HG03521 (cell line): Measurements from ENCODE around the gene ARHGDIA.

Source experiments
- ATAC-seq: cut with Tn5 transposase; IDR thresholded peaks from one replicate; pipeline ENCODE4 v1.9.1; 2021; ENCODE audit warnings: mild to moderate bottlenecking, moderate library complexity; ENCODE audit not compliant: unreplicated experiment

Gene ARHGDIA

DNA sequence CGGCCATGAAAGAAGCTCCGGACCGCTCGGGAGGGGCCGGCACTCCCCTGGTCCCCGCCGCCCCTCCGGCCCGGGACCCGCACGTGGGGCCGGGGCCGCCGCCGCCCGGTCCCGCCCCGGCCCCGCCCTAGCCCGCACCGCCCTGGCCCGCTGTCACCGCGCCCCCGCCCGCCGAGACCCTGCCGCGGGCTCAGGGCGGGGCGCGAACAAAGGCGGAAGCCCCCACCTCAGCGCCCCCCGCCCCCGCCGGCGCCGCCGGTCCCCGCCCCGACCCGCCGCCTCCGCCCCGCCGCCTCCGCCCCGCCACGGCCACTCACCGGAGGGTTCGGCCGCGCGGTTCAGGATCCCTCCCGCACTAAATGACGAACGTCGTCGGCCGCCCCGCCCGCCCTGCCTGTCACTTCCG, at the start of gene ARHGDIA:
Gene ARHGDIA, minus strand, starts transcription at position 357 of the 406 bp plus-strand sequence. CDS start 1,407 bp downstream, outside the sequence.
- ATAC-seq, result peak; percentile 21

- ATAC-seq, result no peak
Observed at GRCh38 chr17:81918832-81919545, 47.9 kb upstream of the ARHGDIA start.

DNA sequence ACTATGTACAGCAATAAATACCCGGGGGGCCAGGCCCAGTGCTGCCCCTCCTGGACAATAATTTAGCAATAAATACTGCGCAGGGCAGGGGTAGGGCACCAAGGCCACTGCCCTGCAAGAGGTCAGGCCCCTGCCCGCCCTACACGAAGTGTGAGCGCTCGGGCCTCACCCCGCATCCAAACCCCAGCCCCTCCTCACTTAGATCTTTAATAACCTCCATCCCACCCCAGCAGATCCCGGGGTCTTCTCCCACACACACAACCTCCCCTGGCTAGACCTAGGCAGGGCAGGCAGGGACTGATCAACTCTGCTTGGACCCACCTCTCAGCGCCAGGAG, 47.2 kb upstream of the ARHGDIA start:
- ATAC-seq, result peak; percentile 6

GRCh38 chr17:81917565-81918332, 46.6 kb upstream of the ARHGDIA start, which contains the start of gene SIRT7:
Gene SIRT7 (minus strand): TSS chr17:81918176. CDS start chr17:81918131, 45 bp downstream.
- peak; percentile 56 for ATAC-seq

DNA sequence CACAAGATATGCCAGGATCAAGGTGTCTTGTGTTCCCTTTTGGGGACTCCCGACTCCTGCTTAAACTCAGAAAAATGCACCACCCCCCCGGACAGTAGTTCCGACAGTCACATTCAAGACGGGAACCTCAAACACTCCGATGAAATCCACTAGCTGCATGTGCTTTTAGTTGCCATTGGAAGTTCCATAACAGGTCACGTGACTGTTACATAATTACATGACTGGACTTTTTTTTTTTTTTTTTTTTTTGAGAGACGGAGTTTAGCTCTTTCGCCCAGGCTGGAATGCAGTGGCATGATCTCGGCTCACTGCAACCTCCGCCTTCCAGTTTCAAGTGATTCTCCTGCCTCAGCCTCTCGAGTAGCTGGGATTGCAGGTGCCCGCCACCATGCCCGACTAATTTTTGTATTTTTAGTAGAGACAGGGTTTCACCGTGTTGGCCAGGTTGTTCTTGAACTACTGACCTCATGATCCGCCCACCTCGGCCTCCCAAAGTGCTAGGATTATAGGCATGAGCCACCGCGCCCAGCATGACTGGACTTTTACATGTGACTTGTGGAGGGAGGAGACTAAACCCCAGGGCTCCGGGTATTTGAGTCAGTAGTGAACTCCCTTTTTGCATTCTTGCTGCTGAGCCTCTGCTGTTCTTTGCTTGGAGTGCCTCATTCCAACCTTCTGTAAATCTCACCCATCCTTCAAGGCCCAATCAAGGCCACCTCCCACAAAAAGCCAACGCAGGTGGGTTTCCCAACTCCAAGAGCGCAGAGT, 45.3 kb upstream of the ARHGDIA start:
- ATAC-seq, result no peak

- ATAC-seq, result no peak
Observed at GRCh38 chr17:81915331-81915730, 44.2 kb upstream of the ARHGDIA start.

GRCh38 chr17:81914103-81914850, 43.1 kb upstream of the ARHGDIA start:
- ATAC-seq, result no peak

- no peak for ATAC-seq
Observed at GRCh38 chr17:81913394-81914102, 42.4 kb upstream of the ARHGDIA start.

DNA sequence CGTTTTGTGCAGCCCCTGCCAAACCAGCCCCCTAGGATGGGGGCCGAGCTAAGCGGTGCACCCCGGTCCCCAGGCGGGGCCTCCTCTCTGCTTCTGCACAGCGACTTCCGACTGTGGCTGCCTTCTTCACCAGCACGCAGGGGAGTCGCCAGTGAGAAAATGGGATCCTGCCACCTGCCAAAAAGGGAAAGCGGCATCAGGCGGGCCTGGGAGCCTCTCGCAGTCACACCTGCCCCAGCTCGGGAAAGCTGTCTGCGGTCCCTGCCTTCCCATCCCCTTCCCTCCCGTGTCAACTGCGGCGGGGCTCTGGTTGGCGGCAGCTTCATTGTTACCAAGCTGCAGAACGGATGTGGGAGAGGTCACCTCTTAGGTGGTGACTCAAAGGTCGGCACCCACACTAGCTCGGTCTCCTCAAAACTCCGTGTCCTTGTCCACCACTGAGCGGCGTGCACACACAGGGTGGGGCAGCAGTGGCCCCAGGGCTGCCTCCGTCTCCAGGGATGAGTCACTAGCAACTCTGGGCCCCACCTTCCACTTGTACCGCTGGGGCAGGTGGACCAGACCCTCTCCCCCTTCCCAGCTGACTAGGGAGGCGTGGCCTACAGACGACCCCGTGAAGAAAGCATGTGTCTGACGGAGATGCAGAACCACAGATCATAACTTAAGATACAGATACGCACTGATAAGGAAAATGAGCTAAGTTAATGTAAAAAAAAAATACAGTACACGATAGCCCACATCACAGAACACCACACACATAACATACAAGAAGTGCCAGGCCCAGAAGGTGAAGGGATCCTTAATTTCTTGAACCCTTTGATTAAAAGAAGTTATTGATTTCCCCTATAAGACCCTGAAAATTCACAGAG, 41.5 kb upstream of the ARHGDIA start:
- no peak for ATAC-seq

- no peak for ATAC-seq
Observed at GRCh38 chr17:81911969-81912368, 40.8 kb upstream of the ARHGDIA start.

DNA sequence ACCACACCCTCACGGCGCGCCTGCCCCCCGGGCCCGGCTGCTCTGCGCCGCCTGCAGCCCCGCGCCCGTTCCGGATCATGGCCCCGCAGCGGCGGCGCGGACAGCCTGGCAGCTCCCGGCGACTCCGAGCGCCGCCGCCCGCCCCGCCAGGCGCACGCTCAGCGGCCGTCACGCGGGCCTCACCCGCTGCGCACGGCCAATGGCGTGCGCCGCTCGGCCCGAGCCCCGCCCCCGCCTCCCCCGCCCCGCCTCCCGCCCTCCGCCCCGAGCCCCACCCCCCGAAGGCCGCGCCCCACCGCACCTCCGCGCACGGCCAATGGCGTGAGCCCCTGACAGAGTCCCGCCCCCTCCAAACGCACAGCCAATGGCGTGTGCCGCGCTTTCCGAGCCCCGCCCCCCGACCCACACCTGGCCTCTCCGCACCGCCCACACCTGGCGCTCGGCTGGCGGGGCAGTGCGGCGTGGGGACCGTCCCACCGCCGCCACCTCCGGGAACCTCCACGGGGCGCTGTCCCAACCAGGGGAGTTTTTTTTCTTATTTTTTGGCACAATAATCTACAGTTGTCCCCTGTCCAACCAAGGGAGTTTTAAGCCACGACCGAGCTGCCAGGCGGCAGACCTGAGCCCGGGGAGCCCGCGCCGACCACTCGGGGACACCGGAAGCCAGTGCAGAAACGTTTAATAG, 40.3 kb upstream of the ARHGDIA start, which contains the start of gene PCYT2:
Gene PCYT2, minus strand, starts transcription at position 123 of the 685 bp plus-strand sequence. Its CDS starts 44 bp downstream, at position 79.
- peak; percentile 72 for ATAC-seq

- ATAC-seq, result peak; percentile 34
Observed at GRCh38 chr17:81910840-81911276, 39.7 kb upstream of the ARHGDIA start.

DNA sequence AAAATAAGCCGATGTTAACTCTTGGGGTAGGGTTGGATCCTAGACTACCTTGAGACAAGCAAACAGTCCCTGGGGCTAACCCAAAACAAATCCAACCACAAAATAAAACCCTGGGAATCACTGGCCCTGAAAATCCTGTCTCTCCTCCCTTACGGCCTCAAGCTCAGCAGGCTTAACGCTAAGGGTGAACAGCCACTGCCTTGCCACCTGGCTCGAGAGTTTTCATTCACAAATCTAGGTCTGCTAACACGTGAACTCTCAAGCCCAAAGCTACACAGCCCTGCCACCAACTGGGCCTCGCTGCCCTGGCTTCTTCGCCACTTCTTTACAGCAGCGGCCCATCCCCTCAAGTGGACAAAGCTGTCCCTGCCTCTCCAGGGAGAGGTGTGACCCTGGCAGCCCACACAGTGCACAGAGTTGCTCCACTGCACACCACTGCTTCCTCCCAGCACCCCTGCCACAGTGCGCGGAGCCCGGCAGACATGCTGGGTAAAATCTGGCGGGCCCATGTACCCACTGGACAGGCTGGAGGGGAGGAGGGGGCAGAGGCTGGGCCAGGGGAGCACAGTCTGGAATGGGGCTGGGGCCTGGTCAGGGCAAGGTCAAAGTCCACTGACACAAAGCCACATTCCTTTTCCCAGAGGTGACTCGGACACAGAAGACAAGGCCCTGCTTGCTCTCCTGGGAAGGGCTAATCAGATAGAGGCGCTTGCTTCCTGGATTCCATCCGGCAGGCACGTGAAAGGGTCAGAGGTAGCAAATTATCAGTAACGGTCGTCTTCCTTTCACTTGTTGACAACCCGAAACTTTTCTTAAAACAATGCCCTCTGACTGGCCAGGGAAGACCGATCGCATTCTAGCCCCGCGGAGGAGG, 39.1 kb upstream of the ARHGDIA start:
- no peak for ATAC-seq

- no peak for ATAC-seq
Observed at GRCh38 chr17:81909231-81909630, 38.1 kb upstream of the ARHGDIA start.

- ATAC-seq, result no peak
Observed at GRCh38 chr17:81908793-81909192, 37.7 kb upstream of the ARHGDIA start.

GRCh38 chr17:81907219-81908145, 36.3 kb upstream of the ARHGDIA start:
- ATAC-seq, result no peak
